ENCODE results near the gene ZCRB1. TPM values are rescaled to one million over a fixed set of nuclear protein-coding genes. Genes with fewer than 3 reads are reported as not detected.

ZCRB1 gene
- total and polyA plus RNA-seq, 2 donors from 2014 or later: 45.6 to 87.5 TPM

GRCh38 chr12:42346403-42347002 is 20.6 kb upstream of the ZCRB1 start:
- Histone ChIP-seq H3K9me3 (ENCODE audit: control insufficient read depth in 2 of 3, insufficient read depth in 1 of 3, low read length in 3 of 3) (no peaks in the 10 kb centered on the region), H3K36me3 (ENCODE audit: control insufficient read depth in 2 of 3, insufficient read depth in 3 of 3, low read length in 3 of 3) (no peaks in the 10 kb centered on the region), H3K4me1 (ENCODE audit: control insufficient read depth in 2 of 3, insufficient read depth in 2 of 3, low read depth in 1 of 3, low read length in 3 of 3) (no peaks in the 10 kb centered on the region), H3K27ac (ENCODE audit: low read depth in 2 of 2, low read length in 2 of 2) (no peak overlapping the region), H3K27me3 (ENCODE audit: control insufficient read depth, insufficient read depth, low read length) (no peaks in the 10 kb centered on the region), H3K9ac (ENCODE audit: low read length in 3 of 3) (no peak overlapping the region), H3K4me3 (ENCODE audit: low read length in 3 of 3) (no peak overlapping the region)
- intact Hi-C loops (cut with DNase I): no loop called here
- DNase-seq: no peak
- no peak for TF ChIP-seq CTCF (IDR thresholded peaks at IDR 0.05; ENCODE audit: borderline replicate concordance, extremely low read depth, insufficient read depth)
- FAIRE-seq: no peak

- FAIRE-seq (no peak), DNase-seq (no peak)
- Histone ChIP-seq H3K9ac (ENCODE audit: low read length in 3 of 3) (no peak overlapping the region), H3K27me3 (ENCODE audit: control insufficient read depth, insufficient read depth, low read length) (no peaks in the 10 kb centered on the region), H3K4me3 (ENCODE audit: low read length in 3 of 3) (no peak overlapping the region), H3K4me1 (ENCODE audit: control insufficient read depth in 2 of 3, insufficient read depth in 2 of 3, low read depth in 1 of 3, low read length in 3 of 3) (no peaks in the 10 kb centered on the region), H3K9me3 (ENCODE audit: control insufficient read depth in 2 of 3, insufficient read depth in 1 of 3, low read length in 3 of 3) (no peaks in the 10 kb centered on the region), H3K27ac (ENCODE audit: low read depth in 2 of 2, low read length in 2 of 2) (no peak overlapping the region), H3K36me3 (ENCODE audit: control insufficient read depth in 2 of 3, insufficient read depth in 3 of 3, low read length in 3 of 3) (no peaks in the 10 kb centered on the region)
- no peak for TF ChIP-seq CTCF (IDR thresholded peaks at IDR 0.05; ENCODE audit: borderline replicate concordance, extremely low read depth, insufficient read depth)
- intact Hi-C loops (cut with DNase I): no loop called here
Observed at GRCh38 chr12:42343721-42344120, 17.8 kb upstream of the ZCRB1 start.

DNA sequence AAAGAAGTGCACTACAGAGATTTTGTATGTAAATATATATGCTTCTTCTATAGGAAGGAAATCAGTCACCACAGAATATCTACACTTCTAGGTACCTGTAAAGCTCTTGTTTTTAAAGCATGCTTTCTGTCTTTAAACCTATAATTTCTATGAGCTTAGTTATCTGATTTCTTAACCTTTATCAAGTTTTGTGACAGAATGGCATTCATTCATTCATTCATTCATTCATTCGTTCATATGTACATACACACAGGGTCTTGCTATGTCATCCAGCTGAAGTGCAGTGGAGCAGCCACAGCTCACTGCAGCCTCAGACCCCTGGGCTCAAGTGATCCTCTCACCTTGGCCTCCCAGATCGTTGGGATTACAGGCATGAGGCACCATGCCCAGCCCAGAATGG is 16.1 kb upstream of the ZCRB1 start:
- no peak overlapping the region for H3K4me3 ChIP-seq (ENCODE audit: low read length in 3 of 3)
- FAIRE-seq: no peak

More for the DNA sequence above, 16.1 kb upstream of the ZCRB1 start:
- H3K36me3 ChIP-seq (ENCODE audit: control insufficient read depth in 2 of 3, insufficient read depth in 3 of 3, low read length in 3 of 3): no peaks in the 10 kb centered on the region
- no peaks in the 10 kb centered on the region for H3K27me3 ChIP-seq (ENCODE audit: control insufficient read depth, insufficient read depth, low read length)
- H3K9me3 ChIP-seq (ENCODE audit: control insufficient read depth in 2 of 3, insufficient read depth in 1 of 3, low read length in 3 of 3): no peaks in the 10 kb centered on the region
- no peak overlapping the region for H3K27ac ChIP-seq (ENCODE audit: low read depth in 2 of 2, low read length in 2 of 2)
- no peak for DNase-seq
- no peak for TF ChIP-seq CTCF (IDR thresholded peaks at IDR 0.05; ENCODE audit: borderline replicate concordance, extremely low read depth, insufficient read depth)
- H3K9ac ChIP-seq (ENCODE audit: low read length in 3 of 3): no peak overlapping the region
- H3K4me1 ChIP-seq (ENCODE audit: control insufficient read depth in 2 of 3, insufficient read depth in 2 of 3, low read depth in 1 of 3, low read length in 3 of 3): no peaks in the 10 kb centered on the region
- intact Hi-C loops (cut with DNase I): no loop called here
